Stimulated activated CD8-positive, alpha-beta memory T cell treated with anti-CD3 and anti-CD28 coated beads, Interleukin-4, amount 100 ng/mL, for 4 hours (primary cell): ENCODE data around the gene PNPLA2.
A peak's percentile ranks its signal among the peaks of the same experiment; 100 is the strongest.

ENCODE experiments used
- DNase-seq, 2 donors: peaks; one replicate each; pipeline ENCODE4 v3.0.0-alpha.2; 2020; ENCODE audit warnings: low read depth in 2 of 2, low spot score in 1 of 2

The PNPLA2 gene

DNA sequence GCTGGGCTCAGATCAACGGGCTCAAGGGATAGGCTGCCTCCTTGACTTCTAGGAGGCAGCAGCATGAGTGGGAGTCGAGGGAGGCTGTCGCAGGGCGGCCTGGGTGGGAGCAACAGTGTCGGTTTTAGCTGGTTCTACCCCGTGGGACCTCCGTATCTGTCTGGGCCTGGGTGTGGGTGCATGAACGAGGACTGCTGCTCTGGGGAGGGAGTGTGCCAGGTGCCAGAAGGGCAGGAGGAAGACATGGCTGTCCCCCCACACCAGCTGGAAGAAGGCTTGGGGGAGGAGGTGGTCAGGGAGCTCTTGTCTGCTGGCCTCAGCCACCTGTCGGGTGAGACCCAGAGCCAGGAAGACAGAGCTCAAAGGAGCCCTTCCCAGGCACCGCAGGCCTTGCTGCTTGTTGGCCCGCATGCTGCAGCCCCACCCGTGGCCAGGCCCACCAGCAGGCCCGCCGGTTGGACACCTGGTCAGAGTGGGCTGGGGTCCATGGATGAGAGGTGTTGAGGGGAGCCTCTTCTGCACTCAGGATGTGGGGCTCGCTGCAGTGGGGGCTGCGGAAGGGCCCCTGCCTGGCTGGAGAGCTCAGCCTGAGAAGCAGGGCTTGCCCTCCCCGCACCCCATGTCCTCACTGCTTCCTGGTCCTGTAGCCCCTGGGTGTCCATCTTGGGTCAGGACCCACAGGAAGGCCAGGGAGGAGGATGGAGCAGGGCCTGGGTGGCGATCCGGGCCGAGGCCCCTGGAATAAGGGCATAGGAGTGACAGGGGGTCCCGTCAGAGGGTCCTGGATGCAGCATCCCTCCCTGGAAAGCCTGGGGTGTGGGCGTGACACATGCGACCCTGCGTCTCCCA, 32.3 kb upstream of the PNPLA2 start:
- no peak for DNase-seq

DNA sequence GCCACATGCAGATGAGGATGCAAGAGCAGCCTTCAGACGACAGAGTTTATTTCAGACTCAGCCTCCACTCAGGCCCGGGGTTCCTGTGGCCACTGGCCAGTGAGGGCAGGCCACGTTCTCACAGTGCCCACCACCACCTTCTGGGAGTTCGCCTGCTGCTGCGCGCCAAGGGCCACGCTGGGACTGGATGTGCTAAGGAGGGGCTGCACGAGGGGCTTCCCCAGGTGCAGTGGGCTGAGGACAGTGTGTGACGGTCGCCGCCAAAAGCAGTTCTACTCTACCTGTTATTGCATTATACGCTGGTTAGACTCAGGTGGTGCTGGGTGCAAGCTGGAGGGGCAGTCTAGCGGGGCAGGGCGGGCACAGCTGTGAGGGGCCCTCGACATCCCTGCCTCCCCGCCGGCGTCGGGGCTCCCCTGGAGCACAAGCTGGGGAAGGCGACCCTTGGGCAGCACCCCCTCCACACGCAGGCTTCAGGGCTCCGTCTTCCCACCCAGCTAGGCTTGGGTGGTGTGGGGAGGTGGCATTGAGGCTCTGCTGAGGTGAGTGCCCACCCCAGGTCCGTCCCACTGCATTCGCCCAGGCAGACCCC, 31.5 kb upstream of the PNPLA2 start:
- DNase-seq = no peak

DNA sequence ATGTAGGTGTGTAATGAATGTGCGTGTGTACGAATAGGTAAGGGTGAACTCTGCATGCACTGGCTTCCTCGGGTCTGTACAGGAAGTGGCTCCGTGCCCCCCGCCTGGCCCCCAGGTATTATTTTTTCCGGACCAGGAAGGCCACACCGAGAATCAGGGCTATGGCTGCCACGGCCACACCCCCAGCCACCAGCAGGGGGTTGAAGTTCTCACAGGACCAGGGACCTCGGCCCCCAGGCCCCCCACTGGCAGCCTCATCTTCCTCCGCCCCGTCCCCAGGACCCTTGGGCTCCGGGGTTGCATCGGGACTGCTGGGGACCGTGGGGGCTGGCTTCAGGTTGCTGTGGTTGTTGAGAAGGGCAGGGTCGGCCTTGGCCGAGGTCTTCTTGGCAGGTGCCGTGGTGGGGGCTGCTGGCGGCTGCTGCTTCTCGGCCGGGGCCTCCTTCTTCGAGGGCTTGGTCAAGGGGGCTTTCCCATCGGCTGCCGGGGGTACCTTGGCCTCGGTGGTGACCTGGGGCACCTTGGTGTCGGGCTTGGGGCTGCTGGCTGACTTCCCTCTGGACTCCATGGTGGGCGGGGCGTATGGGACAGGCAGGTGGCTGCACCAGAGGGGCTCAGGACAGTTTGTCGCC, 30.6 kb upstream of the PNPLA2 start:
- DNase-seq = no peak

DNA sequence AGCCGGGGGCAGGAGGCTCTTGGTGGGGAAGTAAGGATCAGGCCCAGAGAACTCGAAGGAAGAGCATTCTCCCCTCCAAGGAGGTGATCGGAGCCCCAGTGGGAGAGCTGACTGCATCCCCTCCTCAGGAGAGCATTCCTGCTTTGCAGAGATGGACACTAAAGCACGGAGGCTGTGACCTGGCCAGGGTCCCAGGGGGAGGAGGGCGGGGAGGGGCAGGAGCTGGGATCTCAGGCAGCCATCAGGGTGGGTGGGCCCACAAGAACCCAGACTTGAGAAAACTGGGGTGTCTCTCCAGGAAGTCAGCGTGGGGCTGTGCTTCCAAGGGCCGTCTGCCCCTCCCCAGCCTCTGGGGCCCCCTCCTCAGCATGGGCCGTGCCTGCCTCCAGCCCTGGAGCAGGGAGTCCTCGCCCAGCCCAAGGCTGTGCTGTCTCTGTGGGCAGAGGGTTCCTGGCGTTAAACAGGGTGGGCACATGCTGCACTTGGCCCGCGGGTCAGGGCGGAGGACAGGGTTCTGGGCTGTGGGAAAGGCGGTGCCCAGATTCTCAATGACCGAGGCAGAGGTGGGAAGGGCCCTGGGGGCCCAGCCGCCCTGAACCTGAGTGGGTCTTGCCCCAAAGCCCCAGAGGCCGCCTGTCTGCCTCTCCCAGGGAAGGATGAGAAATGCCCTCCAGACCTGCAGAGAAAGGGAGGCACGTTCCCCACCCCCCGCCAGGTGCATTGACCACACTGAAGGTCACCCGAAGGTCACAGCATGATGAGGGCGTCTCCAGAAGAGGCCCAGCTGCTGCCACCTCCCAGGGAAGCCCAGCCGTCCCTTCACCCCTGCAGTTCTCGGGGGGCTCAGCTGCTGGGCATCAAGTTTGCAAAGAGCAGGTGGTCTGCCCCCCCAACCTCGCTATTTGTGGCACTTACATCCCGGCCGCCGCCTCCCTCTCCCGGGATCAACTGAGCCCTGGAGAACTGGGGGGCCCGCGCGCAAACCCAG, 29.5 kb upstream of the PNPLA2 start:
- DNase-seq = no peak

DNA sequence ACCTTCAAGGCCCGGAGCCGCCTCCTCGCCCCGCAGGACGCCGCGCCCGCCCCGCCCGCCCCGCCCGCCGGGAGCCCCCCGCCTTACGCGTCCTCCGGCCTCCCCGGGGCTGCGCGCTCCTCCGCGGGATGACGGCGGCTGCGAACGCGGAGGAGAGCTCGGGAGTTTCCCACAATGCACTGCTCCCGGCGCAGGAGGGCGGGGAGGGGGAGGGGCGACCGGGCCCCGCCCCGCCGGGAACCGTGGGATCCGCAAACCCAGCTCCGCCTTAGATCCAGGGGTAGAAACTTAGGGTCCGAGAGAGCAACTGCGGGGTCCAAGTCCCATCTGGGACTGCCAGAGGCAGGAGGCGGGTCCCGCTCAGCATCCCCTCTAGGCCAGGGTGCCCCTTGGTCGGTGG, 28.8 kb upstream of the PNPLA2 start, which contains the start of gene CEND1:
Gene CEND1 (minus strand): TSS at position 148 of the 400 bp plus-strand sequence. CDS start 1,514 bp downstream, outside the sequence.
- DNase-seq = no peak

DNA sequence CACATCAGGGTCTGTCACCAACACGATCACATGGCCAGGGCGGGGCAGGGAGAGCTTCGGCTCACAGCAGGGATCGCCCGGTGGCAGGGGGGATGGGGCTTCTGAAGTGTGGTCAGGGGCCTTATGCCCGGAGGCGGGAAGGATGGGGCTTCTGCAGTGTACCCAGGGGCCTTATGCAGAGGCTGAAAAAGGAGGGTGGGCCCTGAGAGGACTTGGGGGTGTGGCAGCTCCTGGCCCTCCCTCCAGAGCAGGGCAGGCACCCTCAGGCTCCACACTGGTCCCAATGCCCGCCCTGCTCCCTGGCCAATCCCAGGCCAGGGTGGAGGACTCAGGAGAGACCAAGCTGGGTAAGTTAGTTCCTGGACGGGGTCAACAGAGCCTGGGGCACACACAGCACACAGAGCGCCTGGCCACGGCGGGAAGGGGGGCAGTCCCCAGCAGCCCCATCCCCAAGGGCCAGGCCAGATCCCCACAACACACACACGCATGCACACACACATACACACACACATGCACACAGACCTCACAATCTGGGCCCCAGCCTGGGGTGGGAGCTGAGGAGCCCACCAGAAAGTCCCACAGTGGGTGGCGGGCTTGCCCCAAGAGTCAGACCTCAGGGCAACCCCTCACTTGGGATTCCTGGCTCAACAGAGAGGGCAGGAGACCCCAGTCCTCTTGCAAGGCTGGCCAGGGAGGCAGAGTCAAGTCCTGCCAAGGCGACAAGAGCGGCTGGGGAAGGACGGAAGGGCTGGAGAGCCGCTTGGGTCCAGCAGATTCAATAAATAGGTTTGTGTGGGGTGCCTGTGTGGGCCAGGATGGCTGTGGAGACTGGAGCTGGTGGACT, 27.8 kb upstream of the PNPLA2 start:
- DNase-seq = no peak

DNA sequence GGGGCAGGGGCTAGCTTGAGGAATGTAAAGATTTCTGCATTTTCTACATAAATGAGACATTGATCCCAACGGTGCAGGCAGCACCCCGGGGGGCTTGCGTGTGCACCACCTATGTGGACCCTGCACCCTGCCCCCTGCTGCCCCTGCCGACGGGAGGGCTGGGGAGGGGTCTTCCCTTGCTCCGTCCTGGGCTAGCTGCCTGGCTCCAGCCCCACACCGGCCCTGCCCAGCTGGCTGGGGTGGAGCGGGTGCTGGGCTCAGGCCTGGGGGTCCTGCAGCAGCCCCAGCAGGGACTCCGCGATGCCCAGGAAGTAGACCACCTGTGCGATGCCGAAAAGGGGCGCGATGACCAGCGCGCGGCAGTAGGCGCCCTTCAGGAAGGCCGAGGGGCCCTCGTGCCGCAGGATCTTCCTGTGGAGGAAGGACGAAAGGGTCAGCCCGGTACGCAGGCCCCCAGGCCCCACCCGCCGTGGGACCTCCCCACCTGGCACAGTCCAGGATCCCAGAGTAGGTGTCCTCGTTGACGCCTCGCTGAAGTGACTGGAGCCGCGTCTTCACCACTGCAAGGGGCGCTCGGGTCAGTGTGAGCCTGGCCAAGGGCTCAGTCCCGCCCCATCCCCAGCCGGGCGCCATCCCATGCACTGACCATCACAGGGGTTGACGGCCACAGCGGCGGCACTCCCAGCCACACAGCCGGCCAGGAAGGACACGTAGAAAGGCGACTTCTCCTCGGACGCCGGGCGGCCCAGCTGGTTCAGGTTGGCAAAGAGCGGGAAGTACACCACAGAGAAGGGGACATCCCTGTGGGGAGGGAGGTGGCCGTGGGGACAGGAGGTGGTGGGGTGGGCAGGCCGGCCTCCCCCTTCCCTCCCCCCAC, 26.8 kb upstream of the PNPLA2 start:
- no peak for DNase-seq

DNA sequence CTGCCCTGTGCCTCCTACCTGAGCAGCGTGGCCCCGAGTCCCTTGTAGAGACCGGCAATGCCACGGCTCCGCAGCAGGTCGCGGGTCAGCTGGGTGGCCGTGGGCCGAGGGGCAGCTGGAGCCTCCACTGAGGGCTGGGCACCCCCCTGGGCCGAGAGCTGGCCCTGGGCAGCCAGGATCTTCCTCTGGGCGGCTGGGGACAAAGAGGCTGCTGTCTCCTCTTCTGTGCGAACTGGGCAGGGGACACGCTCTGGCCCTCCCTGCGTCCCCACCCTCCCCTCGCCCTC, 26.2 kb upstream of the PNPLA2 start:
- DNase-seq = no peak

DNA sequence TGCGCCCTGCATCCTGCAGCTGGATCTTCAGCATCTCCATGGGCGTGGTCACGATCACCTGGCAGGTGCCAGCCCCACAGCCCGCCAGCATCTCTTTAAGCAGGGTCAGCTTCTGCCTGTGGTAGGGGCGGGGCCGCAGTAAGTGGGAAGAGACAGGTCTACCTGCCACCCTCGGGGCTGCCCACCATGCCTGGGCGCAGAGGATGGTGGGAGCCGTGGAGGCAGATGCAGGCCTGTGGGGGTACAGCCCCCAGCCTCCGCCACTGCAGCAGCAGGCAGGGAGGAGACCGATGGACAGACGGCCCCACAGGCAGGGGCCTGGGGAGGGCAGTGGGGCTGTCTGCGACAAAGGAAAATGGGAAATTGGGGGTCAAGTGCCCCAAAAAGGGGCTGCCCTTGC, 25.8 kb upstream of the PNPLA2 start:
- DNase-seq = no peak

DNA sequence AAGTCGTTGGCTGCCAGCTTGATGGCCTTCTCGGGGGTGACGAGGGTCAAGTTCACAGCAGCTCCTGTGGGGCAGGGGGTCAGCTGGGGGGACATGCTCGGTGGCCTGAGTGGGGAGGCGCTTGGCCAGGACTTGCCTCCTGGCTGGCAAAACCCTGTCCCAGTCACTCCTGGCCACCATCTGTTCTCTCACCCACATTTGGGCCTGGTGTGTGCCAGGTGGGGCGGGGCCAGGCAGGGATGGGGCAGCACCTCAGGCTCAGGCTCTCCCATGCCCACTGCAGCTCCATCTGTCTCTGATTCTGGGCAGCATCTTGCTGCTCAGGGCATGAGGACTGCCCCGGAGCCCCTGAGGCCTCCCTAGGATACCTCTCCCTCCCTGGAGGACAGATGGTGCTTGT, 25.2 kb upstream of the PNPLA2 start:
- DNase-seq = no peak

DNA sequence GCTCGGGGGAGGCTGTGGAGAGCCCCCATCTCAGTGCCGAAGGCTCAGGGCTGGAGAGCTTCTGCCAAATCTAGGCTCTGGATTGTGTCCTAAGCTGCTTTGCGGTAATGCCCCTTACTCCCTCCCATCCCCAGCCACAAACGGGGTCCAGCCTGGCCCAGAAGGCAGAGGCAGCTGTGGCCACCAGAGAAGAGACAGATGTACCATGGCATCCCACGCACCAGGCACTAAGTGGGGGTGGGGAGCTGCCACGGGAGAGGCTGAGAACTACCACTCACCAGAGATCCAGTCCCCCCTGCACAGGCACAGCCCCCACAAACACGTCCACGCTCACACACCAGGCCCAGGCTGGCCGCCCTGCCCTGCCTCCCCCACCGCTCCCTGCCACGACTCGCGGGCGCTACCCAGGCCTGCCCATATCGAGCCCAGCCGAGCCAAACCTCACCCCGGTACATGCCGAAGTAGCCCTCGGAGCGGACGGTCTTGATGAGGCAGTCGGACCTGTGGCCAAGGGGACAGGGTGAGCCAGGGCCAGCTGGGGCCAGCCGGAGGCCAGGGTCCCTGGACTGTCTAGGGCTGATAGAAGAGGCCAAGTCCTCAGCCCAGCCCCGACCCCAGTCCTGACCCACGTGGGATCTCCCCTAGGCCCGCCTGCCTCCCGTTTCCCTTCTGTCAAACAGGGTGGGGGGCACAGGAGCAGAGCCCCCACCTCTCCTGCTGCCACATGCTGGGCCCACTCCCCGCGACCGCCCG, 24.5 kb upstream of the PNPLA2 start:
- DNase-seq = no peak

DNA sequence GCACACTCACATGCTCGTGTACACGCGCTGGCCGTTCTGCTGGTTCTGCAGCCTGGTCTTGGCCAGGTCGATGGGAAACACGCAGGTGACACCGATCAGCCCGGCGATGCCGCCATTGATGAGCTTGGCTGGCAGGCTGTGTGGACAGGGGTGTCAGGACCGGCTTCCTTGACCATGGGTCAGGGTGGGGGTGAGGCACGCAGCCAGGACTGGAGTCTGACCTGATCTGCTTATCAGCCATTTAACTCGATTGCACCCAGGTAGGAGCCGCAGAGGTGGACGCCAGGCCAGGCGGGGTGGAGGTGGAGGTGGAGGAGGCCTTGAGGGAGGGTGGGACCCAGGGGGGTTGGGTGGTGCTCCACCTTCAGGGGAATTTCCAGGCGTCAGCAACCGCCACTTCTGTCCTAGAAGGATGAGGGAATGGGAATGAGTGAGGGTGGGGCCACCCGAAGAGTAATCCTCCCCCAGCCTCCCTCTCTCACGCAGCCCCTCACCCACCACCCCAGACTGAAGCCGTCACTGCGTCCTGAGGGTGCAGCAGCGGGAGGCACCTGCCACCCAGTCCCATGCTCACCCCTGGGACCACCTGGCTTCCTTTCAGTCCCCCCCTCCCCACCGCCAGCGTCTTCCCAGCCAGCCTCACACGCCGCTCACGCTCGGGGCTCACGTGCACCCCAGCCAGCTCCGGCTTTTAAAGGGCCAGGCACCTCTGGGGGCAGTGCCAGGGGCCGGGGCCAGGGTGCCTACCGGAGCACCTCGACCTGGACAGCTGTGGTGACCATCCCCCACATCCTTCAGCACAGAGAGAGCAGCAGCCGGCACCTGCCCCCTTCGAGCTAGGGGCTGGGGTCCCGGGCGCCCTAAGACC, 23.7 kb upstream of the PNPLA2 start:
- no peak for DNase-seq

DNA sequence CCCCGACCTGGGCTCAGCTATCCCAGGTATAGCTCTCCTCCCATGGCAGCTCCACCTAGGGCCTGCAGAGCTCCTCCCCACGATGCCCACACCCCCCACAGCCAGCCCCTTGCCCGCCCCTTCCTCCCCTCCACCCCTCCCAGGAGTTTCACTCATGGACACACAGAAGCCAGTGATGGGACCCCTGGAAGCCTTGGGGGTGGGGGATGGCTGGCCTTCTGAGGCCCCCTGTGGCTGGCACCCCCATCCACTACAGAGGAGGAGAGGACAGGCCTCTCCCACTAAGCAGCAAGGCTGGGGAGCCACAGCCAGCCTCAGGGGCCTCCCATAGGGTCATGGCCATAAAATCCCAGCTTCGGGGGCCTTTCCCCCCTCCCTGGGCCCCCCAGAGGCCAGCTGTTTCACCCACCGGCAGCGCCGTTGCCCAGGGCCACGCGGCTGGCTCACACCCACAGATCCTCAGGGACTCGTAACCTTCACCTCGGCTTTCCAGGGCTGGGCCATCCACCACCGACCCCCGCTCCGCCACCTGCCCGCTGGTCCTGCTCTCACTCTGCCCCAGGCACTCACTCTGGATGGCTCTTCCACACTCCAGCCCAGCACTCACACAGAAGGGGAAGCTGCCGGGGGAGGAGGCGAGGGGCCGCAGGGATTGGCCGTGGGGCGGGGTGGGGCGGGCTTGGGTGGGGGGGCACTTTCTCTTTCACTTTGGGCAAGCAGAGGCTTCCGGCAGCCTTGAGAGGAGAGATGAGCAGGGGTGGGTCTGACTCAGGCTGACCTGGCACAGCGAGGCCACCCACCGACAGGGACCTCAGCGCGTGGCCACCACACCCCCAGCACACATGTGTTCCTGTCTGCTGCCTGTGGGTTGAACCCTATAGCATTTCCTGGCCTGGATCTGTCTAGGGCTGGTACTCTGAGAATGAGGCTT, 22.8 kb upstream of the PNPLA2 start:
- DNase-seq = peak; percentile 62 to 77

DNA sequence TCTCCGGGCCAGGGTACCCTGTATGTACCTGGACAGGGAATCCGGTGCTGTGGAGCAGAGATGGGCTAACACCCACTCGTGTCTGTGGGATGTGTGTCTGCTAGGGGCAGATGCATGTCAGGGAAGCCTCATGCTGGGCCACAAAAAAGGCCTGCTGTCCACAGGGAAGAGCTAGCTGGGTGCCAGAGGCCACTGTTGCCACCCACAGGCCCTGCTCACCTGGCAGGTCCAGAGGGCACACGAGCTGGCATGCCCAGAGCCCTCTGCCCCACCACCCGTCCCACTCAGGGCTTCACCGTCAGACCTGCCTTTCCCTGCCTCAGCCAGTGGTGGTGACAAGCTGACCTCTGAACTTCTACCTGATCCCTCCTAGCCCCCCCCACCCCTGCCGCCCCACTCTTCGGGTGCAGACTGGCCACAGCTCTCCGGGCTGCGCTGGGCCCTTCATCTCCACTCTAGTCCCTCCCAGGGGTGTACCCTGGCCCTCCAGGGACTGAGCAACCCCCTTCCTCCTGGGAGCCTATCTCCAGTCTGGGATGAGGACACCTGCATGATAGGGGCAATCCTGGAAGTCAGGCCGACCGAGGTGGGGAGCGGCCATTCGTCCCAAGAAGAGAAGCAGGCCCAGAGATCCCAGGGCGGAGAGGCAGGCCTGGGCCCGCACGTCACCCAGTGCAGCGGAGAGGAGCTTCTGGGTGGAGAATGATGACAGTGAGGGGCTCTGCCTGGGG, 22.0 kb upstream of the PNPLA2 start:
- DNase-seq = no peak

DNA sequence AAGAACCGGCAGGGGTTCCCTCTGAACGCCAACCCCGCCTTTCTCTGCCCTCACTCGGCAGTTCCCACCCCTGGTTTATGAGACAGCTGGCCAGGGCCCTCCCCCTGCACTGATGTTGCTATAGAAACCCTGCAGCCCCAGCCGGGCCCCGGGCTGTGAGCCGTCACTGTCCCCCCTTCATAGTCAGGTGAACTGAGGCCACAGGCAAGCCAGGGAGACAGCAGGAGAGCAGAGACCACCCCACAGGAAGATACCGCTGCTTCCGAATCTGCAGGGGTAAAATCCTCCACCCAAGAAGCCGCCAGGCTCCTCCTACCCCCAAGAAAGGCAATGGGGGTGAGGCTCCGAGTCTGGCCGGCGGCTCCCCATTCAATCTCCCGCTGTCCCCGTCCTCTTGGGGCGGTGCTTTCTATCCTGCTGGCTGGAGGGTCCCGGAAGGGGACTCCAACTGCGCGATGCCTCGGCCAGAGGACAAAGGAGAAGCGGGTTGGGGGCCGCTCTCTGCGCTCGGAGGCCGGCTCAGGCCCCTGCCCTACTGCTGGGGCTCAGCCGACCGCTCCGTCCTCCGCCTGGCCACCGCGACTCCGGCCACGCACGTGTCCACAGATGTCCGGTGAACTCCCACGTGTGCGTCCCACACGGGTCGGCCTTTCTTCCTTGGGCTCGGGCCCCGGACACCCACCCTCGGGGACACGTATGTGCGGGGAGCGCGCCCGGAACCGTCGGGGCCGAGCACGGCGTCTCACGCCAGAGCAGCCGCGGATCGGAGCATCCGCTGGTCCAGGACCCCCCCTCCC, 21.2 kb upstream of the PNPLA2 start:
- DNase-seq = peak; percentile 33 to 63
